MCF 10A (cell line): ENCODE data around the gene ACTMAP. TPM values are rescaled to one million over a fixed set of nuclear protein-coding genes. Genes with fewer than 3 reads are reported as not detected.

Experiments used
- BruUV-seq: library from RNA; stranded (reverse); fragments of 400-500 nt; replicated peaks from 2 replicates; lab custom pipeline; 2021; lab: Mats Ljungman, UMichigan
- CTCF ChIA-PET: fragments of 300-600 bp; sonication (Branson Sonifier 250); formaldehyde crosslinking; extraction: SDS; loops from one replicate; lab custom pipeline; 2021; ENCODE audit warnings: antibody characterized with exemption, inconsistent platforms; lab: Yijun Ruan, JAX
- POLR2A ChIA-PET: fragments of 300-600, 350-650 bp; sonication (Branson Sonifier 250); formaldehyde crosslinking; extraction: SDS; loops from one replicate; lab custom pipeline; 2020; ENCODE audit warnings: antibody characterized with exemption, inconsistent platforms; lab: Yijun Ruan, JAX
- DNase-seq: peaks from one replicate; pipeline ENCODE4 v3.0.0-alpha.2; 2018; ENCODE audit not compliant: unreplicated experiment
- H3K27ac Mint-ChIP-seq: one replicate; pipeline ENCODE4 v1.8.0; 2022; ENCODE audit warnings: mild to moderate bottlenecking, low read depth, mixed read lengths; ENCODE audit not compliant: unreplicated experiment
- H3K27me3 Mint-ChIP-seq: one replicate; pipeline ENCODE4 v1.8.0; 2022; ENCODE audit warnings: mixed read lengths; ENCODE audit not compliant: insufficient read depth, unreplicated experiment
- H3K36me3 Mint-ChIP-seq: one replicate; pipeline ENCODE4 v1.8.0; 2022; ENCODE audit warnings: mild to moderate bottlenecking, moderate library complexity, mixed read lengths; ENCODE audit not compliant: insufficient read depth, unreplicated experiment
- H3K4me1 Mint-ChIP-seq: one replicate; pipeline ENCODE4 v1.8.0; 2022; ENCODE audit warnings: mixed read lengths; ENCODE audit not compliant: insufficient read depth, unreplicated experiment
- H3K4me3 Mint-ChIP-seq: one replicate; pipeline ENCODE4 v1.8.0; 2022; ENCODE audit warnings: mild to moderate bottlenecking, moderate library complexity, mixed read lengths; ENCODE audit not compliant: unreplicated experiment
- H3K9me3 Mint-ChIP-seq: one replicate; pipeline ENCODE4 v1.8.0; 2022; ENCODE audit warnings: mixed read lengths; ENCODE audit not compliant: unreplicated experiment
- intact Hi-C: fragments of 100-400 bp; cut with micrococcal nuclease; formaldehyde crosslinking; loops from 2 replicates; pipeline ENCODE4 v1.14.1; 2022
- total RNA-seq: library from RNA; stranded (reverse); gene quantifications from 2 replicates; pipeline ENCODE4 v1.2.3, GENCODE V29; 2022
- TF ChIP-seq, protein P1 (sequence below): fragments of 200-600 bp; IDR thresholded peaks from one replicate; pipeline ENCODE4 v1.8.0; 2022; ENCODE audit warnings: antibody characterized with exemption, mild to moderate bottlenecking; ENCODE audit not compliant: unreplicated experiment

The ACTMAP gene
- total RNA-seq, 1 experiment from 2014 or later, result 19.3 TPM

DNA sequence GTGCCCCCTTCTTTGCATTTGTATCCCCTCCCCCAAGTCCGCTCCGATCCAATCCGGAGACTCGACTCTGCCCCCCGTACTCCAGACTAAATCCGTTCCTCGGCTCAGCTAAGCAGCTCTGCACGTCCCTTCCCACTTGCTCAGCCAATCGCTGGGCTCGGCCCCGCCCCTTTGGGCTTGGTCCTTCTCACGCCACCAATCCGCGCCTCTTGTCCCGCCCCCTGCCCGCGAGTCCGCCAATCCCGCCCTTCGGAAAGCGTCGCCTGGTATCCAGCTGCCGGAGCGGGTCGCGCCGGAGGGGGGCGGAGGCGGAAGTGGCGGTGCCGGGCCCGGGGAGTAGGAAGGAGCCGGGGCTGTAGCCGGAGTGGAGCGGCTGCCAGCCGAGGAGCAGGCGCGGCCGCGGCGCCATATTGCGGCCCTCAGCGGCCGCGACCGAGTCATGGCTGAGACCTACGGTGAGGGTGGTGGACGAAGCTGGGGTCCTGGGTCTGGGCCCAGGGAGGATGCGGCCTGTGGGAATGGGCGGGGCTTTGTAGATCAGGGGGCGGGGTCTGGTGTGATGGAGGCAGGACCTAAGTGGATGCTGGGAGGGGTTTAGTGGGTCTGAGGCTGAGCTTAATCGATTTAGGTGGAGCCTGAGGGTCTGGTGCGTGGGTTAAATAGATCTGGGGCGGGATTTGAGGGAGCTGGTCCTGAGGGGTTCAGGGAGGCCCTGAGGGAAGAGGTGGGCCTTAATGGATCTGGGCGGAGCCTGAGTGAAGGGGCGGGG, 27.8 kb upstream of the ACTMAP start, which contains the start of gene RAB4B:
TSS of gene RAB4B (plus strand) at position 311 of the 769 bp plus-strand sequence. CDS start at position 440, 129 bp downstream.
- Mint-ChIP-seq H3K27me3 (no peaks in the 10 kb centered on the region), H3K4me3 (peak within 1 kb of the TSS; percentile 83), H3K9me3 (no peaks in the 10 kb centered on the region), H3K4me1 (peaks cover 25% of the 10 kb centered on the region), H3K27ac (peak within 1 kb of the TSS; percentile 86), H3K36me3 (peaks cover 2% of the 10 kb centered on the region)
- peak; percentile 100 for DNase-seq
- POLR2A ChIA-PET, result interaction anchor here (0.6 to 4.4 kb wide), 30 partner anchors 9 to 486 kb away, joined by 3 to 55 read pairs (median 4); partner anchors contain the start of genes ACTMAP, AXL, C19orf47 and COQ8B
- CTCF ChIA-PET, result interaction anchor here (0.6 to 2.1 kb wide), 10 partner anchors 9 to 633 kb away, joined by 3 to 6 read pairs (median 4); partner anchors contain the start of genes EGLN2 and MAP3K10
- no TSS peak for BruUV-seq
- intact Hi-C loops, result no loop called here
- TF ChIP-seq, protein P1, sequence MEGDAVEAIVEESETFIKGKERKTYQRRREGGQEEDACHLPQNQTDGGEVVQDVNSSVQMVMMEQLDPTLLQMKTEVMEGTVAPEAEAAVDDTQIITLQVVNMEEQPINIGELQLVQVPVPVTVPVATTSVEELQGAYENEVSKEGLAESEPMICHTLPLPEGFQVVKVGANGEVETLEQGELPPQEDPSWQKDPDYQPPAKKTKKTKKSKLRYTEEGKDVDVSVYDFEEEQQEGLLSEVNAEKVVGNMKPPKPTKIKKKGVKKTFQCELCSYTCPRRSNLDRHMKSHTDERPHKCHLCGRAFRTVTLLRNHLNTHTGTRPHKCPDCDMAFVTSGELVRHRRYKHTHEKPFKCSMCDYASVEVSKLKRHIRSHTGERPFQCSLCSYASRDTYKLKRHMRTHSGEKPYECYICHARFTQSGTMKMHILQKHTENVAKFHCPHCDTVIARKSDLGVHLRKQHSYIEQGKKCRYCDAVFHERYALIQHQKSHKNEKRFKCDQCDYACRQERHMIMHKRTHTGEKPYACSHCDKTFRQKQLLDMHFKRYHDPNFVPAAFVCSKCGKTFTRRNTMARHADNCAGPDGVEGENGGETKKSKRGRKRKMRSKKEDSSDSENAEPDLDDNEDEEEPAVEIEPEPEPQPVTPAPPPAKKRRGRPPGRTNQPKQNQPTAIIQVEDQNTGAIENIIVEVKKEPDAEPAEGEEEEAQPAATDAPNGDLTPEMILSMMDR, result no peak

DNA sequence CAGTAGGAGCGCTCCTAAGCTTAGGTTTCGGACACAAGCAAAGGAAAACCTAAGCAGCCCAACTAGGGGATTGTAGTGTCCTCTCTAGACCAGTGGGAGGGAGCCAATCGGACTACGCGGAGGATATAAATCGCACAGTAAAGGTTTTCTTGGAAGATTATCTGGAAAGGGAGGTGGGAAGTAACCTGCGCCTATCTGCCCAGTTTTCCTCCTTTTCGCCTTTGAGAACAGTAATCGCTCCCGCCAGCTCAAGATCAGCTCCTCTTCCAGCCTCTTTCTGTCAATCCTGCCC, 27.3 kb upstream of the ACTMAP start:
- no peaks in the 10 kb centered on the region for H3K36me3 Mint-ChIP-seq
- no peak for DNase-seq
- no TSS peak for BruUV-seq
- CTCF ChIA-PET, result interaction anchor here (0.6 to 2.1 kb wide), 4 partner anchors 10 to 632 kb away, joined by 3 to 6 read pairs (median 4); partner anchors contain the start of gene EGLN2
- H3K4me3 Mint-ChIP-seq, result peak overlapping the region; percentile 83
- no peaks in the 10 kb centered on the region for H3K9me3 Mint-ChIP-seq
- POLR2A ChIA-PET, result interaction anchor here (0.6 to 4.4 kb wide), 26 partner anchors 9 to 486 kb away, joined by 3 to 55 read pairs (median 5); partner anchors contain the start of genes ACTMAP, AXL, COQ8B and EGLN2
- TF ChIP-seq, protein P1, result no peak
- H3K4me1 Mint-ChIP-seq, result peaks cover 25% of the 10 kb centered on the region
- H3K27me3 Mint-ChIP-seq, result no peaks in the 10 kb centered on the region
- intact Hi-C loops, result no loop called here
- H3K27ac Mint-ChIP-seq, result peak overlapping the region; percentile 86

DNA sequence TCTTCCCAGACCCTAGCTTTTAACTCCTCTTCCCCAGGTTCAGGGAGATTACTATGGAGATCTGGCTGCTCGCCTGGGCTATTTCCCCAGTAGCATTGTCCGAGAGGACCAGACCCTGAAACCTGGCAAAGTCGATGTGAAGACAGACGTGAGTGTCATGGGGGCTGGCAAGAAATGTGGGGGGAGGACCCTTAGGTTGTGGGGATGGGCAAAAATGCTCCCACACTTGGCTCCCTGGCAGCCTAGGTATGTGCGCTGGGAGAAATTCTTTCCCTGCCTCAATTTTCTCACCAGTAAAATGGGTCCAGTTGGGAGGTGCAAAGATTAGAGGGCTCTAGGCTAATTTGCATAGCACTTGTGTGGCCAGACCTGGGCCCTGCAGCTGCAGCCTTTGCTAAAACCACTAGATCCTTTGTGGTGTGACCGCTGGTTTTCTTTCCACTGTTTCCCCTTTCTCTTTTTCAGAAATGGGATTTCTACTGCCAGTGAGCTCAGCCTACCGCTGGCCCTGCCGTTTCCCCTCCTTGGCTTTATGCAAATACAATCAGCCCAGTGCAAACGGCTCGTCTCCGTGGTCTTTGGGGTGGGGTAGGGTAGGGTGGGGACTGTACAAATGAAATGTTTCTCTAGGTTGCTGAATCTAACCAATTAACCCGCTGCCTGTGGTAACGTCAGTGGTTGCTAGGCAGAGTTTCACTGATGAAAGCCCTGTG, 26.8 kb upstream of the ACTMAP start:
- POLR2A ChIA-PET, result interaction anchor here (0.6 to 4.4 kb wide), 24 partner anchors 10 to 487 kb away, joined by 3 to 55 read pairs (median 5); partner anchors contain the start of genes ACTMAP, AXL, COQ8B and EGLN2
- intact Hi-C loops, result no loop called here

More for the DNA sequence above, 26.8 kb upstream of the ACTMAP start:
- CTCF ChIA-PET, result interaction anchor here (0.8 to 1.1 kb wide), 2 partner anchors 10 to 114 kb away, joined by 4 to 6 read pairs; no protein-coding TSS in a partner anchor
- DNase-seq, result peak; percentile 93
- Mint-ChIP-seq H3K27me3 (no peaks in the 10 kb centered on the region), H3K4me1 (peaks cover 25% of the 10 kb centered on the region), H3K9me3 (no peaks in the 10 kb centered on the region), H3K36me3 (no peaks in the 10 kb centered on the region), H3K27ac (peak overlapping the region; percentile 86), H3K4me3 (peak overlapping the region; percentile 83)
- TF ChIP-seq, protein P1, result no peak
- no TSS peak for BruUV-seq
